ENCODE data around the gene CRIP2.

The CRIP2 gene

GRCh38 chr14:105495101-105495989, 20.7 kb downstream of the CRIP2 start:
- H3K36me3 ChIP-seq (ENCODE audit: control insufficient read depth, insufficient read depth, low read length): peaks cover 5% of the 10 kb centered on the region
- H3K4me3 ChIP-seq (ENCODE audit: low read depth, low read length): no peak overlapping the region
- no peaks in the 10 kb centered on the region for H3K4me1 ChIP-seq (ENCODE audit: control insufficient read depth, insufficient read depth, low read length)
- H3K9me3 ChIP-seq (ENCODE audit: control insufficient read depth, insufficient read depth, low read length): no peaks in the 10 kb centered on the region
- H3K9ac ChIP-seq (ENCODE audit: low read depth, low read length): no peak overlapping the region
- H3K27me3 ChIP-seq (ENCODE audit: control insufficient read depth, insufficient read depth, low read length): no peaks in the 10 kb centered on the region

GRCh38 chr14:105495990-105496830, 21.6 kb downstream of the CRIP2 start:
- H3K36me3 ChIP-seq (ENCODE audit: control insufficient read depth, insufficient read depth, low read length): peaks cover 5% of the 10 kb centered on the region
- no peaks in the 10 kb centered on the region for H3K27me3 ChIP-seq (ENCODE audit: control insufficient read depth, insufficient read depth, low read length)

GRCh38 chr14:105496831-105497591, 22.4 kb downstream of the CRIP2 start:
- Histone ChIP-seq H3K9ac (ENCODE audit: low read depth, low read length) (no peak overlapping the region), H3K4me3 (ENCODE audit: low read depth, low read length) (no peak overlapping the region), H3K4me1 (ENCODE audit: control insufficient read depth, insufficient read depth, low read length) (no peaks in the 10 kb centered on the region), H3K27me3 (ENCODE audit: control insufficient read depth, insufficient read depth, low read length) (no peaks in the 10 kb centered on the region), H3K9me3 (ENCODE audit: control insufficient read depth, insufficient read depth, low read length) (no peaks in the 10 kb centered on the region), H3K36me3 (ENCODE audit: control insufficient read depth, insufficient read depth, low read length) (peaks cover 3% of the 10 kb centered on the region)

More at GRCh38 chr14:105495990-105496830, 21.6 kb downstream of the CRIP2 start:
- Histone ChIP-seq H3K4me3 (ENCODE audit: low read depth, low read length) (no peak overlapping the region), H3K9me3 (ENCODE audit: control insufficient read depth, insufficient read depth, low read length) (no peaks in the 10 kb centered on the region), H3K9ac (ENCODE audit: low read depth, low read length) (no peak overlapping the region), H3K4me1 (ENCODE audit: control insufficient read depth, insufficient read depth, low read length) (no peaks in the 10 kb centered on the region)

DNA sequence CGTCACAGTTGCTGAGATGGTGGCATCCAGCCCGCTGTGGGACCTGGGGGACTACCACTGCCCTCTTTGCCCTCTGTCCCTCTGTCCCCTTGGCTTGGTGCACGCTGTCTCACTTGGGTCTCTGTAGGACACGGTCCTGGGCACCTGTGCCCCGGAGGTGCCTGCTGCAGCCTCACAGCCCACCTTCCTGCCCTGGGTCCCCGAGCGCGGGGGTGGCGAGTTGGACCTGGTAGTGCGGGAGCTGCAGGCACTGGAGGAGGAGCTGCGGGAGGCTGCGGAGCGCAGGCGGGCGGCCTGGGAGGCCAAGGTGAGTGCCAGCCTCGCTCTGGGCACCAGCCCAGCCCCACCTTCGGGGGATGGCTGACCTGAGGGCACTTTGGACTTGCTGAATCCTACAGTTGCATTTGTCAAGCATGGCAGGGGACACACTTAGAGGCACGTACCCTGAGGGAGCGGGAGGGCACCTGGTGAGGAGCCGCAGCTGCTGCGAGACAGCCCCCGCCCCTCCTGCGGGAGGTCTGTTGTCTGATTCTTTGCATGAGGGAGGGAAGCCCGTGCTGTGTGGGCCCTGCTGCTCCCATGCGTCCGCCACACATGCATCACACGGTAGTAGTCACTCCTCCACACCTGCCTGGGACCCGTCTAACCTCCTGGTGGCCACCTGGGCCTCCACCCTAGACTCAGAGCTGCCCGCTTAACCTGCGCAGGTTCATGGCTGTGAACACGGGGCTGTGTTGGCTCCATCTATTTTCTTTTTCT, 23.2 kb downstream of the CRIP2 start:
- H3K27me3 ChIP-seq (ENCODE audit: control insufficient read depth, insufficient read depth, low read length): no peaks in the 10 kb centered on the region

GRCh38 chr14:105498430-105499255, 24.0 kb downstream of the CRIP2 start:
- Histone ChIP-seq H3K4me3 (ENCODE audit: low read depth, low read length) (no peak overlapping the region), H3K27me3 (ENCODE audit: control insufficient read depth, insufficient read depth, low read length) (no peaks in the 10 kb centered on the region), H3K4me1 (ENCODE audit: control insufficient read depth, insufficient read depth, low read length) (no peaks in the 10 kb centered on the region), H3K9ac (ENCODE audit: low read depth, low read length) (no peak overlapping the region), H3K36me3 (ENCODE audit: control insufficient read depth, insufficient read depth, low read length) (no peaks in the 10 kb centered on the region), H3K9me3 (ENCODE audit: control insufficient read depth, insufficient read depth, low read length) (no peaks in the 10 kb centered on the region)

More for the DNA sequence above, 23.2 kb downstream of the CRIP2 start:
- no peaks in the 10 kb centered on the region for H3K9me3 ChIP-seq (ENCODE audit: control insufficient read depth, insufficient read depth, low read length)
- H3K36me3 ChIP-seq (ENCODE audit: control insufficient read depth, insufficient read depth, low read length): no peaks in the 10 kb centered on the region
- no peak overlapping the region for H3K9ac ChIP-seq (ENCODE audit: low read depth, low read length)
- no peak overlapping the region for H3K4me3 ChIP-seq (ENCODE audit: low read depth, low read length)
- no peaks in the 10 kb centered on the region for H3K4me1 ChIP-seq (ENCODE audit: control insufficient read depth, insufficient read depth, low read length)

DNA sequence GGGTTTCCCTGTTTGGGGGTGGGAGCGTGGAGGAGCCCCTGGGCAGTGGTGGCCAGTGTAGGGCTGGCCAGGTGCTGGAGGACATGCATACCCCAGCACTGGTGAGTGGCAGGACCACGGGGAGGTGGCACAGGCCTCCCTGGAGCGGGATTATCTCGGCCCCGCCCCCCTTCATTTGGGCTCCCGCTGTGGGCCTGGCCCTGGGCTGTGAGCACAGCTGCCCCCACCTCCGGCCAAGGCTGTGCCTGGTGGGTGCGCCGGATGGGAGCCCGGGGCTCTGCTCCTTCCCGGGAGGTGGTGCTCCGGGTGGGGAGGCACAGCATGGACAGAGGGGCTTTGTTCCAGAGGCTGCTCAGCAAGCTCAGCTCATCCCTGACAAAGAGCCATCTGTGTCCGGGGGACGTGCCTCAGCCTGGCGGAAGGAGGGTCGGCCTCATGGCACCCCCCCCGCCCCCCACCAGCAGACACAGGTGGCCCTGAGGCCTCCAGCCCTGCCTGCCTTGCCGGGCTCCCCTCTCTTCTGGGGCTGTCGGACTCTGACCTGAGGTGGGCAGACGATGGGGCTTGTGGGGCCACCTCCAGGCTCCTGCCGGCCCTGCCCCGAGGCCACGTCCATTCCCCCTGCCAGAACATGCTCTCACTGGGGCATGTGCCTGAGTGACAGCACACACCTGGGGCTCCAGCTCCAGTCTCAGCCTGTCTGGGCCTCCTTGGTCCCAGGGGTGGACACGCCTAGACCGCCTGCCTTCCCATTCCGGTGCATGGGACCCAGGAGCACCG, 24.8 kb downstream of the CRIP2 start:
- Histone ChIP-seq H3K9me3 (ENCODE audit: control insufficient read depth, insufficient read depth, low read length) (no peaks in the 10 kb centered on the region), H3K4me3 (ENCODE audit: low read depth, low read length) (no peak overlapping the region), H3K27me3 (ENCODE audit: control insufficient read depth, insufficient read depth, low read length) (no peaks in the 10 kb centered on the region), H3K4me1 (ENCODE audit: control insufficient read depth, insufficient read depth, low read length) (no peaks in the 10 kb centered on the region), H3K36me3 (ENCODE audit: control insufficient read depth, insufficient read depth, low read length) (no peaks in the 10 kb centered on the region), H3K9ac (ENCODE audit: low read depth, low read length) (no peak overlapping the region)

GRCh38 chr14:105500036-105500725, 25.6 kb downstream of the CRIP2 start:
- Histone ChIP-seq H3K4me1 (ENCODE audit: control insufficient read depth, insufficient read depth, low read length) (no peaks in the 10 kb centered on the region), H3K27me3 (ENCODE audit: control insufficient read depth, insufficient read depth, low read length) (no peaks in the 10 kb centered on the region), H3K36me3 (ENCODE audit: control insufficient read depth, insufficient read depth, low read length) (no peaks in the 10 kb centered on the region), H3K9ac (ENCODE audit: low read depth, low read length) (no peak overlapping the region), H3K4me3 (ENCODE audit: low read depth, low read length) (no peak overlapping the region), H3K9me3 (ENCODE audit: control insufficient read depth, insufficient read depth, low read length) (no peaks in the 10 kb centered on the region)

DNA sequence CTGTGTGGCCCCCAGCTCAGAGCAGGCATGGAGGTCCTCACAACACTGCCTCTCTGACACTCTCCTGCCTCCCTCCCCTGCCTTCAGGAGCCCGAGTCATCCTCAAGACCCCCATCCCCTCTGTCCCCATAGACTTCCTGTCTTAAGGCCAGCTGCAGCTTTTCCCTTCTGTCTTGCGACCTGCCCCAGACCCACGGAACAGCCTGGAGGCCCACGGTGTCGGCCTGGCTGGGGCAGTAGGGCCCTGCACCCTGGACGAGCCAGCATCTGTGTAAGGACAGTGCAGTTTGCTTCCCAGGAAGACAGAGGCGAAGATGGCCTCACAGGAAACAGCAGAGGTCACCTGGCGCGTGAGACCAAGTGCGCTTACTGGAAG, 26.1 kb downstream of the CRIP2 start:
- Histone ChIP-seq H3K9me3 (ENCODE audit: control insufficient read depth, insufficient read depth, low read length) (no peaks in the 10 kb centered on the region), H3K9ac (ENCODE audit: low read depth, low read length) (no peak overlapping the region)

GRCh38 chr14:105501504-105502291, 27.1 kb downstream of the CRIP2 start:
- no peak overlapping the region for H3K9ac ChIP-seq (ENCODE audit: low read depth, low read length)
- H3K4me1 ChIP-seq (ENCODE audit: control insufficient read depth, insufficient read depth, low read length): no peaks in the 10 kb centered on the region
- no peak overlapping the region for H3K4me3 ChIP-seq (ENCODE audit: low read depth, low read length)
- no peaks in the 10 kb centered on the region for H3K27me3 ChIP-seq (ENCODE audit: control insufficient read depth, insufficient read depth, low read length)
- H3K36me3 ChIP-seq (ENCODE audit: control insufficient read depth, insufficient read depth, low read length): no peaks in the 10 kb centered on the region
- H3K9me3 ChIP-seq (ENCODE audit: control insufficient read depth, insufficient read depth, low read length): no peaks in the 10 kb centered on the region

More for the DNA sequence above, 26.1 kb downstream of the CRIP2 start:
- Histone ChIP-seq H3K4me1 (ENCODE audit: control insufficient read depth, insufficient read depth, low read length) (no peaks in the 10 kb centered on the region), H3K36me3 (ENCODE audit: control insufficient read depth, insufficient read depth, low read length) (no peaks in the 10 kb centered on the region), H3K4me3 (ENCODE audit: low read depth, low read length) (no peak overlapping the region), H3K27me3 (ENCODE audit: control insufficient read depth, insufficient read depth, low read length) (no peaks in the 10 kb centered on the region)
